Osteocyte (in vitro differentiated cells): ENCODE results near the gene OPN1SW. TPM values are rescaled to one million over a fixed set of nuclear protein-coding genes. Genes with fewer than 3 reads are reported as not detected.

Experiments used
- DNase-seq: peaks from one replicate; pipeline ENCODE4 v3.0.0; 2021; ENCODE audit warnings: mixed read lengths; ENCODE audit not compliant: unreplicated experiment; ENCODE audit errors: extremely low spot score
- H3K27ac Mint-ChIP-seq: one replicate; pipeline ENCODE4 v1.8.0; 2021; ENCODE audit warnings: mild to moderate bottlenecking, mixed read lengths; ENCODE audit not compliant: unreplicated experiment
- H3K27me3 Mint-ChIP-seq: one replicate; pipeline ENCODE4 v1.8.0; 2021; ENCODE audit warnings: mixed read lengths; ENCODE audit not compliant: unreplicated experiment
- H3K36me3 Mint-ChIP-seq: one replicate; pipeline ENCODE4 v1.8.0; 2021; ENCODE audit warnings: mixed read lengths; ENCODE audit not compliant: unreplicated experiment
- H3K4me1 Mint-ChIP-seq: one replicate; pipeline ENCODE4 v1.8.0; 2021; ENCODE audit warnings: mixed read lengths; ENCODE audit not compliant: unreplicated experiment
- H3K4me3 Mint-ChIP-seq: one replicate; pipeline ENCODE4 v1.8.0; 2021; ENCODE audit warnings: mild to moderate bottlenecking, moderate library complexity, mixed read lengths; ENCODE audit not compliant: unreplicated experiment
- H3K9me3 Mint-ChIP-seq: one replicate; pipeline ENCODE4 v1.8.0; 2021; ENCODE audit warnings: mixed read lengths; ENCODE audit not compliant: unreplicated experiment
- total RNA-seq: library from RNA; stranded (reverse); gene quantifications from 2 replicates; pipeline ENCODE4 v1.2.1, GENCODE V29; 2021
- TF ChIP-seq, protein P1 (sequence below): fragments of 200-600 bp; sonication (generic); IDR thresholded peaks from 2 replicates; pipeline ENCODE4 v1.5.0; 2021; ENCODE audit warnings: antibody characterized with exemption, mild to moderate bottlenecking, moderate library complexity

Gene OPN1SW
- total RNA-seq, 1 donor from 2014 or later = not detected

- no peaks in the 10 kb centered on the region for H3K4me1 Mint-ChIP-seq
- no peak for DNase-seq
- no peaks in the 10 kb centered on the region for H3K9me3 Mint-ChIP-seq
- no peak overlapping the region for H3K27ac Mint-ChIP-seq
- TF ChIP-seq, protein P1, sequence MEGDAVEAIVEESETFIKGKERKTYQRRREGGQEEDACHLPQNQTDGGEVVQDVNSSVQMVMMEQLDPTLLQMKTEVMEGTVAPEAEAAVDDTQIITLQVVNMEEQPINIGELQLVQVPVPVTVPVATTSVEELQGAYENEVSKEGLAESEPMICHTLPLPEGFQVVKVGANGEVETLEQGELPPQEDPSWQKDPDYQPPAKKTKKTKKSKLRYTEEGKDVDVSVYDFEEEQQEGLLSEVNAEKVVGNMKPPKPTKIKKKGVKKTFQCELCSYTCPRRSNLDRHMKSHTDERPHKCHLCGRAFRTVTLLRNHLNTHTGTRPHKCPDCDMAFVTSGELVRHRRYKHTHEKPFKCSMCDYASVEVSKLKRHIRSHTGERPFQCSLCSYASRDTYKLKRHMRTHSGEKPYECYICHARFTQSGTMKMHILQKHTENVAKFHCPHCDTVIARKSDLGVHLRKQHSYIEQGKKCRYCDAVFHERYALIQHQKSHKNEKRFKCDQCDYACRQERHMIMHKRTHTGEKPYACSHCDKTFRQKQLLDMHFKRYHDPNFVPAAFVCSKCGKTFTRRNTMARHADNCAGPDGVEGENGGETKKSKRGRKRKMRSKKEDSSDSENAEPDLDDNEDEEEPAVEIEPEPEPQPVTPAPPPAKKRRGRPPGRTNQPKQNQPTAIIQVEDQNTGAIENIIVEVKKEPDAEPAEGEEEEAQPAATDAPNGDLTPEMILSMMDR = no peak
- H3K4me3 Mint-ChIP-seq = no peak overlapping the region
- peaks cover 4% of the 10 kb centered on the region for H3K36me3 Mint-ChIP-seq
- no peaks in the 10 kb centered on the region for H3K27me3 Mint-ChIP-seq
These were observed 25.4 kb upstream of the OPN1SW start for GRCh38 chr7:128801003-128801402.

GRCh38 chr7:128800567-128800966 lies 25.0 kb upstream of the OPN1SW start:
- no peaks in the 10 kb centered on the region for H3K4me1 Mint-ChIP-seq
- DNase-seq = no peak
- no peak overlapping the region for H3K4me3 Mint-ChIP-seq
- no peaks in the 10 kb centered on the region for H3K27me3 Mint-ChIP-seq
- no peaks in the 10 kb centered on the region for H3K9me3 Mint-ChIP-seq
- TF ChIP-seq, protein P1 = no peak
- H3K36me3 Mint-ChIP-seq = peaks cover 4% of the 10 kb centered on the region
- H3K27ac Mint-ChIP-seq = no peak overlapping the region

DNA sequence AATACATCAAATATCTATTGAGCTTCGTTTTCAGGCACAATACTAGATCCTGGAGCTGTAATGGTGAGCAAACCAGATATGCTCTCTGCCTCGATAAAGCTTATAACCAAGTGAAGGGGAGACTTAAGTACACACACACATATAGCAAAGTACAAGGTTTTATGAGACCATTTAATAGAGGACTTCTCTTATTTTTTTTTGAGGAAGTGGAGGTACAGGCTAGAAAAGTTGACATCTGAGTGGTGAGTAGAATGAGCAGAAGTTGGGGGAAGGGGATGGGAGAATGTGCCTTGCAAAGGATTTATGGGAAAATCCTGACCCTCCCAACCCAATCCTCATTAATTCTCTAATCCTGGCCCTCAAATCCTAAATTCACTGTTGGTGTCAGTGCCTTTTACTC lies 23.9 kb upstream of the OPN1SW start:
- Mint-ChIP-seq H3K4me1 (no peaks in the 10 kb centered on the region), H3K27me3 (no peaks in the 10 kb centered on the region), H3K36me3 (peaks cover 7% of the 10 kb centered on the region), H3K27ac (no peak overlapping the region), H3K4me3 (no peak overlapping the region), H3K9me3 (no peaks in the 10 kb centered on the region)
- no peak for DNase-seq
- TF ChIP-seq, protein P1 = no peak

GRCh38 chr7:128796327-128796726 lies 20.7 kb upstream of the OPN1SW start:
- DNase-seq = no peak
- Mint-ChIP-seq H3K4me1 (peaks cover 6% of the 10 kb centered on the region), H3K9me3 (no peaks in the 10 kb centered on the region), H3K27me3 (no peaks in the 10 kb centered on the region), H3K4me3 (no peak overlapping the region), H3K36me3 (peaks cover 4% of the 10 kb centered on the region), H3K27ac (no peak overlapping the region)
- TF ChIP-seq, protein P1 = no peak

DNA sequence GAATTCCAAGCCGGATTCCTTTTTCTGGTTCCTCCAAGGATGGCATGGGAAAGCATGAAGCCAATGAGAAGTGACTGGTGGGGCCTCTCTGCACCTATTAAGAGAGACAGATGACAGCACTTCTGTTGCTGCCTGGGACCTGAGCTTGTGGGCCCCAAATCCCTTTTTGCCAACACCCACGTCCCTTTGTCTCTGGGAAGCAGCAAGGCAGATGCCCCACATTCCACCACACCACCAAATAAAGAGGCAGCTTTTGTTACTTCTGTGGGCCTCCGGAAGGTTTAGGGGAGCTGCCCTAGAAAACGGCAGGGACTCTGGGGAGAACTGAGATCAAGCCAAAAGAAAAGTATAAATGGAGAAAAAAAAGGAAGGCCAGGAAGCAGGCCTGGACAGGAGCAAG lies 19.5 kb upstream of the OPN1SW start:
- no peak for DNase-seq
- H3K4me1 Mint-ChIP-seq = peaks cover 9% of the 10 kb centered on the region
- no peak overlapping the region for H3K27ac Mint-ChIP-seq
- H3K9me3 Mint-ChIP-seq = no peaks in the 10 kb centered on the region
- H3K4me3 Mint-ChIP-seq = no peak overlapping the region
- TF ChIP-seq, protein P1 = no peak
- H3K36me3 Mint-ChIP-seq = peaks cover 4% of the 10 kb centered on the region
- no peaks in the 10 kb centered on the region for H3K27me3 Mint-ChIP-seq
